Endothelial cell of umbilical vein (primary cell): ENCODE measurements around the gene TTC21A.

Experiments
- GATA2 ChIP-seq: IDR thresholded peaks from 2 replicates; pipeline ENCODE4 v1.7.0; 2011; ENCODE audit warnings: low read depth, mild to moderate bottlenecking, moderate library complexity, mixed read lengths, low read length; ENCODE audit not compliant: insufficient read length, insufficient read depth
- POLR2A ChIP-seq: IDR thresholded peaks from 2 replicates; pipeline ENCODE4 v1.6.1; 2012; ENCODE audit warnings: low read depth, mild to moderate bottlenecking, control low read depth, low read length
- TF ChIP-seq, protein P1 (sequence below), 2 donors: IDR thresholded peaks; 1 replicate in 1 of 2; 2 replicates in 1 of 2; pipeline ENCODE4 v1.5.1; 2011; ENCODE audit warnings: low read length in 2 of 2, mild to moderate bottlenecking in 2 of 2, moderate library complexity in 2 of 2, control low read depth in 1 of 2, inconsistent platforms in 1 of 2, low read depth in 1 of 2; ENCODE audit not compliant: insufficient read depth in 1 of 2; ENCODE audit errors: extremely low read depth in 1 of 2

DNA sequence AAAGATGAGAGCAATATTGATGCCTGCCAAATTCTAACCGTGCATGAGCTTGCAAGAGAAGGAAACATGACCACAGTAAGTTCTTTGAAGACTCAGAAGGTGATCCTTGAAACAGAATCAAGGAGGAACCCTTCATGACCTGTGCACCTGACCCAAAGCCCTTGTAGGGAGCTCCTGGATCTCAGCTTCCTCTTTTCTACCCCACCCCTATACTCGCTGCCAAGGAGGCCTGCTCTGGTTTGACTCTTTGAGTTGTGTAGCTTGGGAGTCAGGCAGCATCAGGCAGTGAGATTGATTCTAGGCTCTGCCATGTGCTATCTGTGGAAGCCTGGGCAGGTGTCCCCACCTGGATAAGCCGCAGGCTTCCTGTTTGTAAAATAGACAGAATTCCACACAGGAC is 10.6 kb downstream of the TTC21A start:
- TF ChIP-seq, protein P1, sequence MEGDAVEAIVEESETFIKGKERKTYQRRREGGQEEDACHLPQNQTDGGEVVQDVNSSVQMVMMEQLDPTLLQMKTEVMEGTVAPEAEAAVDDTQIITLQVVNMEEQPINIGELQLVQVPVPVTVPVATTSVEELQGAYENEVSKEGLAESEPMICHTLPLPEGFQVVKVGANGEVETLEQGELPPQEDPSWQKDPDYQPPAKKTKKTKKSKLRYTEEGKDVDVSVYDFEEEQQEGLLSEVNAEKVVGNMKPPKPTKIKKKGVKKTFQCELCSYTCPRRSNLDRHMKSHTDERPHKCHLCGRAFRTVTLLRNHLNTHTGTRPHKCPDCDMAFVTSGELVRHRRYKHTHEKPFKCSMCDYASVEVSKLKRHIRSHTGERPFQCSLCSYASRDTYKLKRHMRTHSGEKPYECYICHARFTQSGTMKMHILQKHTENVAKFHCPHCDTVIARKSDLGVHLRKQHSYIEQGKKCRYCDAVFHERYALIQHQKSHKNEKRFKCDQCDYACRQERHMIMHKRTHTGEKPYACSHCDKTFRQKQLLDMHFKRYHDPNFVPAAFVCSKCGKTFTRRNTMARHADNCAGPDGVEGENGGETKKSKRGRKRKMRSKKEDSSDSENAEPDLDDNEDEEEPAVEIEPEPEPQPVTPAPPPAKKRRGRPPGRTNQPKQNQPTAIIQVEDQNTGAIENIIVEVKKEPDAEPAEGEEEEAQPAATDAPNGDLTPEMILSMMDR (IDR thresholded peaks at IDR 0.05; ENCODE audit: extremely low read depth in 1 of 2, insufficient read depth in 1 of 2, low read depth in 1 of 2, low read length in 2 of 2): no peak
- no peak for TF ChIP-seq GATA2
- no peak for TF ChIP-seq POLR2A
